Breast epithelium (tissue), 4 donors: Measurements from ENCODE around the gene SLAMF8. TPM values are rescaled to one million over a fixed set of nuclear protein-coding genes. Genes with fewer than 3 reads are reported as not detected.
A peak's percentile ranks its signal among the peaks of the same experiment; 100 is the strongest.

Experiments
- DNase-seq, 2 donors: peaks; one replicate each; pipeline ENCODE4 v3.0.0-alpha.2; 2019; ENCODE audit warnings: low spot score in 2 of 2
- H3K27ac ChIP-seq, 2 donors: fragments of 200-600 bp; sonication (generic) in 1 of 2; one replicate each; pipeline ENCODE4 v1.5.1; 2016 to 2019; ENCODE audit warnings: mild to moderate bottlenecking in 1 of 2
- H3K27me3 ChIP-seq, 2 donors: fragments of 200-600 bp; sonication (generic) in 1 of 2; one replicate each; pipeline versions ENCODE4 v1.5.1 to v1.6.0; 2017 to 2019; ENCODE audit warnings: control low read depth in 1 of 2, mild to moderate bottlenecking in 1 of 2
- H3K36me3 ChIP-seq: fragments of 200-600 bp; one replicate; pipeline ENCODE4 v1.5.1; 2019
- H3K4me1 ChIP-seq, 2 donors: fragments of 200-600 bp; sonication (generic); one replicate each; pipeline ENCODE4 v1.5.1; 2016 to 2019; ENCODE audit warnings: control low read depth in 1 of 2
- H3K4me3 ChIP-seq, 3 donors: fragments of 200-600 bp; sonication (generic); 1 replicate in 2 of 3; 2 replicates in 1 of 3; pipeline ENCODE4 v1.5.1; 2016 to 2019; ENCODE audit warnings: mild to moderate bottlenecking in 3 of 3, moderate library complexity in 2 of 3
- H3K9me3 ChIP-seq, 2 donors: fragments of 200-600 bp; sonication (generic) in 1 of 2; one replicate each; pipeline ENCODE4 v1.5.1; 2016 to 2019; ENCODE audit warnings: control low read depth in 1 of 2
- POLR2A ChIP-seq: fragments of 450-650 bp; IDR thresholded peaks from one replicate; pipeline ENCODE4 v1.6.1; 2016; ENCODE audit warnings: antibody characterized with exemption, mild to moderate bottlenecking, moderate library complexity
- POLR2AphosphoS5 ChIP-seq, 3 donors: sonication (generic); formaldehyde crosslinking; IDR thresholded peaks; one replicate each; pipeline ENCODE4 v1.6.1; 2017; ENCODE audit warnings: antibody characterized with exemption in 3 of 3
- intact Hi-C: fragments of 100-400 bp; cut with DNase I; formaldehyde crosslinking; loops from one replicate; pipeline ENCODE4 v1.15.1; 2023; ENCODE audit warnings: low total_unique reads
- total RNA-seq, 3 donors: library from RNA; depleted of rRNA; stranded (reverse); fragments of >200 nt; gene quantifications; one replicate each; pipeline ENCODE4 v1.1.0, GENCODE V29; 2016
- TF ChIP-seq, protein P1 (sequence below), 3 donors: fragments of 450-650 bp; IDR thresholded peaks; one replicate each; pipeline ENCODE4 v1.5.1; 2016 to 2017; ENCODE audit warnings: antibody characterized with exemption in 3 of 3, mild to moderate bottlenecking in 3 of 3, moderate library complexity in 3 of 3

Gene SLAMF8
- 10 to 100 TPM in 2 of 3 donors, 1 to 10 TPM in 1; 2.3 to 15.4 (median 12.3) TPM for total RNA-seq

DNA sequence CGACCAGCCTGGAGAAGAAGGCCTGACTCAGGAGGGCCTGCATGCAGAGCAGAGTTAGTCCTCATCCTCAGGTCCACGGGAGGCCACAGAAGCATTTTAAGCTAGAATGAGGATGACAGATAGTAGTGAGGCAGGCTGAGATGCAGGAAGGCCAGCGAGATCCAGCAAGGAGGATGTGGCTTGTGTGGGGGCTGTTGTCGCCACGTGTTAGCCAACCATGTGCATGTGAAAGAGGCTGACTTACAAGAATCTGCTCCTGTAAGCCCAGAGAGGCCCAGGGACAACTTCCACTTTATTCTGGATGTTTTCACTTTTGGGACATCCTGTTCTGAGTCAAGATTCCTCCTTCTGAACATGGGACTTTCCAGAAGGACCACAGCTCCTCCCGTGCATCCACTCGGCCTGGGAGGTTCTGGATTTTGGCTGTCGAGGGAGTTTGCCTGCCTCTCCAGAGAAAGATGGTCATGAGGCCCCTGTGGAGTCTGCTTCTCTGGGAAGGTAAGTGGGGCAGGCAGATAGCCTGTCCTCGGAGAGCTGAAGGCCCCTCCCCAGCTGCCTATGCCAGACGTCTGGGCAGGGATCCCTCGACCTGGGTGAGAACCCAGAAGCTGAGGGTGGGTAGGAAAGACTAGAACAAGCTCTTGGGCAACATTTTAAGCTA lies at the start of gene SLAMF8:
TSS of gene SLAMF8 (plus strand) at position 433 of the 661 bp plus-strand sequence. CDS start at position 459, 26 bp downstream.
- no peaks in the 10 kb centered on the region for H3K4me1 ChIP-seq
- TF ChIP-seq POLR2AphosphoS5 (IDR thresholded peaks at IDR 0.05): no peak
- TF ChIP-seq, protein P1, sequence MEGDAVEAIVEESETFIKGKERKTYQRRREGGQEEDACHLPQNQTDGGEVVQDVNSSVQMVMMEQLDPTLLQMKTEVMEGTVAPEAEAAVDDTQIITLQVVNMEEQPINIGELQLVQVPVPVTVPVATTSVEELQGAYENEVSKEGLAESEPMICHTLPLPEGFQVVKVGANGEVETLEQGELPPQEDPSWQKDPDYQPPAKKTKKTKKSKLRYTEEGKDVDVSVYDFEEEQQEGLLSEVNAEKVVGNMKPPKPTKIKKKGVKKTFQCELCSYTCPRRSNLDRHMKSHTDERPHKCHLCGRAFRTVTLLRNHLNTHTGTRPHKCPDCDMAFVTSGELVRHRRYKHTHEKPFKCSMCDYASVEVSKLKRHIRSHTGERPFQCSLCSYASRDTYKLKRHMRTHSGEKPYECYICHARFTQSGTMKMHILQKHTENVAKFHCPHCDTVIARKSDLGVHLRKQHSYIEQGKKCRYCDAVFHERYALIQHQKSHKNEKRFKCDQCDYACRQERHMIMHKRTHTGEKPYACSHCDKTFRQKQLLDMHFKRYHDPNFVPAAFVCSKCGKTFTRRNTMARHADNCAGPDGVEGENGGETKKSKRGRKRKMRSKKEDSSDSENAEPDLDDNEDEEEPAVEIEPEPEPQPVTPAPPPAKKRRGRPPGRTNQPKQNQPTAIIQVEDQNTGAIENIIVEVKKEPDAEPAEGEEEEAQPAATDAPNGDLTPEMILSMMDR (IDR thresholded peaks at IDR 0.05): no peak
- no peak for TF ChIP-seq POLR2A
- intact Hi-C loops: no loop called here
- no peak within 1 kb of the TSS for H3K27ac ChIP-seq
- H3K9me3 ChIP-seq: no peaks in the 10 kb centered on the region
- H3K36me3 ChIP-seq: no peaks in the 10 kb centered on the region
- peak within 1 kb of the TSS in 1 of 3 donors; percentile 7 for H3K4me3 ChIP-seq
- H3K27me3 ChIP-seq: peaks cover 0 to 4% of the 10 kb centered on the region in 2 donors
- DNase-seq: peak in 1 of 2 donors; percentile 32

DNA sequence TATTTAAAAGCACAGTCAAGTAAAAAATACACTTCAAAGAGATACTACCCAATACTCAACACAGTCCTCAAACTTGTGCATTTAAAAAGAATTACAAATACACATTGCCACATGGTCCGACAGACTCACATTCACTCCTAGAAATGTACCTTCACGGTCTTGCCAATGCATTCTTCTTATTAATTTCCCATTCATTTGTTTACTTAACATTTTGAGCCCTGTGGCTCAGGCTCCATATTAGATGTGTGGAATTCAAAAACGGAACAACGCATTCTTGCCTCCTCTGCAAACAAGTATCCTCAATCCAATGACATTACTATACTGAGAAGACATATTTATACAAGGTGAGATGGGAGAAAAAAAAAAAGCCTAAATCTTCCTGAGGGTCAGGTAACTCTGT lies 48.4 kb upstream of the SLAMF8 start:
- TF ChIP-seq POLR2A (no peak), POLR2AphosphoS5 (IDR thresholded peaks at IDR 0.05) (no peak)
- TF ChIP-seq, protein P1 (IDR thresholded peaks at IDR 0.05): no peak
- Histone ChIP-seq H3K4me3 (peak overlapping the region in 2 of 3 donors; percentile 0 to 47), H3K9me3 (no peaks in the 10 kb centered on the region), H3K4me1 (peaks cover 0 to 7% of the 10 kb centered on the region in 2 donors), H3K27ac (peak overlapping the region; percentile 85 to 86), H3K36me3 (no peaks in the 10 kb centered on the region), H3K27me3 (no peaks in the 10 kb centered on the region)
- intact Hi-C loops: no loop called here
- no peak for DNase-seq

DNA sequence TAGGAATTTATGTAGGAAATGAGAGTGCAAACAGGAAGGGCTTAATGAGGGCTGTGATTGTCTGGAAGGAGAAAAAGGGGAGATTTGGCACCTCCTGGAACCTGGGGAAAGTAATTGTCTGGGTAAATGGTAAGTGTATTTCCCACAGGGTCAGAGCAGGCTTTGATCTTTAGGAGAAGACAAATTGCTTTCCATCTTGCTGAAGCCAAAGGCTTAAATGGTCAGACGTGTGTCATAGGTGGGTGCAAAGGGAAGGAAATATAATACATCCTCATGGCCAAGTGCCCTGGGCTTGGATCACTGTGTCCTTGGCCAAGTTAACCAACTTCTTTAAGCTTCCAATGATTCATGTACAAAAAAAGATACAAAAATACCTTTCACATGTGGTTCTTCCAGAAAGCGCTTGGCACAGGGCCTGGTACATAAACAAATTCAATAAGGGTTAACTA lies 47.2 kb upstream of the SLAMF8 start:
- Histone ChIP-seq H3K4me1 (peaks cover 0 to 7% of the 10 kb centered on the region in 2 donors), H3K27me3 (no peaks in the 10 kb centered on the region), H3K9me3 (no peaks in the 10 kb centered on the region), H3K27ac (peak overlapping the region; percentile 85 to 86), H3K4me3 (peak overlapping the region in 1 of 3 donors; percentile 47), H3K36me3 (no peaks in the 10 kb centered on the region)
- peak in 1 of 2 donors; percentile 84 for DNase-seq
- intact Hi-C loops: no loop called here
- peak in 2 of 3 donors; percentile 63 to 69 for TF ChIP-seq POLR2AphosphoS5 (IDR thresholded peaks at IDR 0.05)
- TF ChIP-seq POLR2A: no peak
- TF ChIP-seq, protein P1 (IDR thresholded peaks at IDR 0.05): no peak

DNA sequence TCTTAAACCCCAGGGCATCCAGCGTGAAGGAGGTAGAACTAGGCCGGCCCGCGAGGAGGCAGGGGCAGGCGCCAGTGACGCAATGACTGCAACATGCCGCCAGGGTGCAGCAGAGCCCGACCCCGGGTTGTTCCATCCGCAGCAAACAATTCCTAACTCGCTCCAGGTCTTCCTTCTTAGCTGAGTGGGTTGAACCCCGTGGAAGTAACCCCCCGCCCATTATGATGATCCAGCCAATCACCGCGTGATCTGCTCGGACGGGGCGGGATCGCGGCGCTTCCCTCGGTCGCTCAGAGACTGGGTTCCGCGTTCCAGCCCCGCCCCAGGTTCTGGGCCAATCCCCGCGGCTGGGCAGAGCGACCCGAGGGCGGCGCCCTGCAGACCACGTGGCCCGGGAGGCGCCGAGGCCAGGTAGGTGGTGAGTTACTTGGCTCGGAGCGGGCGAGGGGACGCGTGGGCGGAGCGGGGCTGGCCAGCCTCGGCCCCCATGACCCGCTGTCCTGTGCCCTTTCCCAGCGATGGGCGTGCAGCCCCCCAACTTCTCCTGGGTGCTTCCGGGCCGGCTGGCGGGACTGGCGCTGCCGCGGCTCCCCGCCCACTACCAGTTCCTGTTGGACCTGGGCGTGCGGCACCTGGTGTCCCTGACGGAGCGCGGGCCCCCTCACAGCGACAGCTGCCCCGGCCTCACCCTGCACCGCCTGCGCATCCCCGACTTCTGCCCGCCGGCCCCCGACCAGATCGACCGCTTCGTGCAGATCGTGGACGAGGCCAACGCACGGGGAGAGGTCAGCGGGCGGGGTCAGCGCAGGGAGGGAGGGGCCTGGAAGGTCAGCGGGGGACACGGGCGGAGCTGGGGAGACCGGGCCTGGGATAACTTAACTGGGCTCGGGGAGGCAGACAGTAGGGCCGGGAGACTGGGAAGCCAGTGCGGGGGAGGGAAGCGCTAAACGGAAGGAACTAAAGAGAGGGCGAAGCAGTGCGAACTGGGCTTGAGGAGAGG lies 45.8 kb upstream of the SLAMF8 start, which contains the start of gene DUSP23:
TSS of gene DUSP23 (plus strand) at position 380 of the 1,000 bp plus-strand sequence. CDS start at position 519, 139 bp downstream.
- H3K36me3 ChIP-seq: no peaks in the 10 kb centered on the region
- TF ChIP-seq, protein P1 (IDR thresholded peaks at IDR 0.05): peak; percentile 96 to 99 (median 97)
- peak; percentile 62 for TF ChIP-seq POLR2A
- TF ChIP-seq POLR2AphosphoS5 (IDR thresholded peaks at IDR 0.05): peak; percentile 77 to 93 (median 91)
- peak; percentile 98 to 99 for DNase-seq
- peak within 1 kb of the TSS; percentile 85 to 86 for H3K27ac ChIP-seq
- peaks cover 0 to 7% of the 10 kb centered on the region in 2 donors for H3K4me1 ChIP-seq
- H3K27me3 ChIP-seq: no peaks in the 10 kb centered on the region
- intact Hi-C loops: loop anchor here (10.0 kb wide), 1 partner anchor 104 kb away; no protein-coding TSS in a partner anchor
- peak within 1 kb of the TSS; percentile 78 to 83 (median 79) for H3K4me3 ChIP-seq
- H3K9me3 ChIP-seq: no peaks in the 10 kb centered on the region
